Prostate gland (tissue), 2 donors: ENCODE results near the gene CCDC80.

Source experiments
- POLR2A ChIP-seq: fragments of 450-650 bp; IDR thresholded peaks from one replicate; pipeline ENCODE4 v1.6.1; 2016; ENCODE audit warnings: antibody characterized with exemption, mild to moderate bottlenecking
- POLR2AphosphoS5 ChIP-seq: sonication (generic); formaldehyde crosslinking; IDR thresholded peaks from one replicate; pipeline ENCODE4 v1.6.1; 2017; ENCODE audit warnings: antibody characterized with exemption
- TF ChIP-seq, protein P1 (sequence below), 4 experiments: fragments of 200-600 bp in 2 of 4; fragments of 450-650 bp in 2 of 4; sonication (generic) in 2 of 4; IDR thresholded peaks; 1 replicate in 3 of 4; 2 replicates in 1 of 4; pipeline ENCODE4 v1.5.1; 2016 to 2019; ENCODE audit warnings: antibody characterized with exemption in 4 of 4, mild to moderate bottlenecking in 2 of 4, moderate library complexity in 2 of 4

DNA sequence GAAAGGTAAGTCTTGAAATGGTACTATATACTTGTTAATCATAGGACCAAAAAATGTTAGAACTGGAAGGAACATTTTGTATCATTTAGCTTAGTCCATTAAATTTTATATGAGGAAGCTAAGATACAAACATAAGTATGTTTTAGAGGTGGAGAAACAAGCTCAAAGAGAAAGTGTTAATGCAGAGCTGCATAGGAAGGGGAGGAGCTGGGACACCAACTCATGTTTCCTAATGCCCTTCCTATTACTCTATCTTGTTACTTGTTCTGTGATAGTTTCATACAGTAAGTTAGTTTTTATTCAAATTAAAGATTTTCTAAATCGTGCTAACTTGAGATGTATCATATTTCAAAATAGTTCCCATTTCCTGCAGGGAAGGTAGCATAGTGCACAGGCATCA is 71.7 kb downstream of the CCDC80 start:
- TF ChIP-seq, protein P1, sequence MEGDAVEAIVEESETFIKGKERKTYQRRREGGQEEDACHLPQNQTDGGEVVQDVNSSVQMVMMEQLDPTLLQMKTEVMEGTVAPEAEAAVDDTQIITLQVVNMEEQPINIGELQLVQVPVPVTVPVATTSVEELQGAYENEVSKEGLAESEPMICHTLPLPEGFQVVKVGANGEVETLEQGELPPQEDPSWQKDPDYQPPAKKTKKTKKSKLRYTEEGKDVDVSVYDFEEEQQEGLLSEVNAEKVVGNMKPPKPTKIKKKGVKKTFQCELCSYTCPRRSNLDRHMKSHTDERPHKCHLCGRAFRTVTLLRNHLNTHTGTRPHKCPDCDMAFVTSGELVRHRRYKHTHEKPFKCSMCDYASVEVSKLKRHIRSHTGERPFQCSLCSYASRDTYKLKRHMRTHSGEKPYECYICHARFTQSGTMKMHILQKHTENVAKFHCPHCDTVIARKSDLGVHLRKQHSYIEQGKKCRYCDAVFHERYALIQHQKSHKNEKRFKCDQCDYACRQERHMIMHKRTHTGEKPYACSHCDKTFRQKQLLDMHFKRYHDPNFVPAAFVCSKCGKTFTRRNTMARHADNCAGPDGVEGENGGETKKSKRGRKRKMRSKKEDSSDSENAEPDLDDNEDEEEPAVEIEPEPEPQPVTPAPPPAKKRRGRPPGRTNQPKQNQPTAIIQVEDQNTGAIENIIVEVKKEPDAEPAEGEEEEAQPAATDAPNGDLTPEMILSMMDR (IDR thresholded peaks at IDR 0.05) = no peak
- TF ChIP-seq POLR2A (no peak), POLR2AphosphoS5 (no peak)
